ENCODE results near the gene SELE.

SELE gene, protein sequence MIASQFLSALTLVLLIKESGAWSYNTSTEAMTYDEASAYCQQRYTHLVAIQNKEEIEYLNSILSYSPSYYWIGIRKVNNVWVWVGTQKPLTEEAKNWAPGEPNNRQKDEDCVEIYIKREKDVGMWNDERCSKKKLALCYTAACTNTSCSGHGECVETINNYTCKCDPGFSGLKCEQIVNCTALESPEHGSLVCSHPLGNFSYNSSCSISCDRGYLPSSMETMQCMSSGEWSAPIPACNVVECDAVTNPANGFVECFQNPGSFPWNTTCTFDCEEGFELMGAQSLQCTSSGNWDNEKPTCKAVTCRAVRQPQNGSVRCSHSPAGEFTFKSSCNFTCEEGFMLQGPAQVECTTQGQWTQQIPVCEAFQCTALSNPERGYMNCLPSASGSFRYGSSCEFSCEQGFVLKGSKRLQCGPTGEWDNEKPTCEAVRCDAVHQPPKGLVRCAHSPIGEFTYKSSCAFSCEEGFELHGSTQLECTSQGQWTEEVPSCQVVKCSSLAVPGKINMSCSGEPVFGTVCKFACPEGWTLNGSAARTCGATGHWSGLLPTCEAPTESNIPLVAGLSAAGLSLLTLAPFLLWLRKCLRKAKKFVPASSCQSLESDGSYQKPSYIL

DNA sequence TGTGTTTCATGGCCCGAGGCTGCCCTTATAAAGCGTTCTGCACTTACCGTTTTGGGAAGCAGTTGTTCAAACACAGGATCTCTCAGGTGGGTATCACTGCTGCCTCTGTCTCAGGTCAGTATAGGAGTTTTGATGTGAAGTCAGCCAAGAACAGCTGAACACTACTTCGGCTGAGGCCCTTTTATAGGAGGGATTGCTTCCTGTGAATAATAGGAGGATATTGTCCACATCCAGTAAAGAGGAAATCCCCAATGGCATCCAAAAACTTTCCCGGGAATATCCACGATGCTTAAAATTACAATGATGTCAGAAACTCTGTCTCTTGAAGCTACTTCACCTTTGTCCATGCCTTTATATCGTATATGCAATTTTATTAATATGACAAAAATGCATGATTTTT lies at the start of gene SELE:
TSS of gene SELE (minus strand) at position 156 of the 400 bp plus-strand sequence. CDS start 467 bp downstream, outside the sequence.
- DNase-seq (ENCODE audit: low spot score) = no peak

DNA sequence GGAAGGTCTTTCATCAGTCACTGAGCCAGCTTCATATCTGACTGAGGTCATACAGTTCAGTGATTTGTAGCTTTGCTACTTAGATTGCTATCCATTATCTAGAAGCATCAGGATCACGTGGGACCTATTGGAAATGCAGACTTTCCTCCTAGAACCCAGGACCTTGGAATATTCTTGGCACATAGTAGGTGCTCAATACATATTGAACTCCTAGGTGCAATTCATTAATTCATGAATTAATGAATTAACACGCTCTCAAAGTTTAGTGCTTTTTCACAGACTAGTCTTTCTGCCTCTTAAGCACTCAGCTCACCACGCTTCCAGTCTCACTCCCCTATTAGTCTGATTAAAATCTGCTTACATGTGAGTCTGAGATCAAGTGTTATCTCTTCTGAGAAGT lies 48.7 kb upstream of the SELE start:
- DNase-seq (ENCODE audit: low spot score) = no peak

DNA sequence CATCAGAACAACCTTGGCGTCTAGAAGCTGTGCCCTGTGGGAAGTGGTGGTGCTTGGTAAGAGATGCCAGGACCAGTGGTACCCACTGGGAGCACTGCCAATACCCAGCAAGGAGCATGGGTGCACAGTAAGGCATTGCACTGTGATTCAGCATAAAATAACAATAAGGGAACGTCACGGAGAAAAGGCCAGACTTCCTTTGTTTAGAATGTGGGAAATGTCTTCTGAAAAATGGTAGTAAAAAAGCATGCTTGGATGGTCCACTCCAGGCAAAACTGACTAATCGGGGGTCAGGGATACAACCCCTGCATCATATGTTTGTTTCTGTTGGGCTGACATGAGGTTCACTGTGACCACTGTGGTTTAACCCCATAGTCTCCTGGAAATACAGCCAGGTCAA lies 46.1 kb upstream of the SELE start:
- DNase-seq (ENCODE audit: low spot score) = no peak

DNA sequence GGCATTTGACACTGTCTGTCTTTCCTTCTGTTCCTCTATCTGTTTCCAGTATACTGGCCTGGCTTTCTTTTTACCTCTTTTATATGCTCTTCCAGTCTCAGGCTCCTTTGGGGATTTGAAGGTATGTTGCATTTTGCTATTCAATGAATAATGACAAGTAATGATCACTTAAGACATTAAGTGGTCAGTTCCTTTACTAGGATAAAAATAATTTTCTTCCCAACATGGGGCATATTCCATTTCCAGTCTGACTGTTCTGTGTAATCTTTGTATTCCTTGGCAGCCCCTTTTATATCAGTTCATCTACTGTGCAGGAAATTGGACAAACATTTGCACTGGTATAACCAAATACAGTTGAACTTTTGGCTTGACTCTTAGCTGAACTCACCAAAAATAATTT lies 45.3 kb upstream of the SELE start:
- DNase-seq (ENCODE audit: low spot score) = no peak

DNA sequence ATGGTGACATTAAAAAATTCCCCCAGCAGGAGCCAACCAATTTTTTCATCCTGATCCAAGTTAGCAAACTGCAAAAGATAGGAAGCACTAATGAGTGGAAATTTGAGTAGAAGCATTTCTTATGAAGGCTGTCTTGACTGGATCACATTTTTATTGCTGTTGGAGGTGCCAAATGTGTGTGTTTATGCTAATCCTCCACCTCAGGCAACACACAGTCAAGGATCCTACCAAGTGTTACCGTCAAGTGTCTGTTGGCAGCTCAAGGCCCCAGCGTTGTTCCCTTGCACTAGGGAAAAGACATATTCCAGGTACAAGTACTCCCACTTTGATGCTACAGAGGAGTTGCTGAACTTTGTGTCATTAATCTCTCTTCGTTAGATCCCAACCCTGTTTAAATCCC lies 42.6 kb upstream of the SELE start:
- DNase-seq (ENCODE audit: low spot score) = no peak

DNA sequence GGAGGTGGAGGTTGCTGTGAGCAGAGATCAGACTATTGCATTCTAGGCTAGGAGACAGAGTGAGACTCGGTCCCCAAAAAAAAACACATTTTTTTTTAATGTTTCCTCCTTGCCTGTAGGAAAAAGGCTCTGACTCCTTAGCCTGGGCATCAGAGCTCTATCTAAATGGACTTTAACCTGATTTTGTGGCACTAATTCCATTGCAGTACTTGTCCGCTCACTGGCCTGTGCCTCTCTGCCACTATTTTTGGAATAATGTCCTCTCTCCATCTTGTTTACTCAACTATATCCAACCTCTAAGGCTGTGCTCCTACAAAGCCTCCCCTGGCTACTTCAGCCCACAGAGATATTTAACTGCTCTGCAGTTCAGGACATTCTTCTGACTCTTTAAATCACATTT lies 34.3 kb upstream of the SELE start:
- DNase-seq (ENCODE audit: low spot score) = no peak

DNA sequence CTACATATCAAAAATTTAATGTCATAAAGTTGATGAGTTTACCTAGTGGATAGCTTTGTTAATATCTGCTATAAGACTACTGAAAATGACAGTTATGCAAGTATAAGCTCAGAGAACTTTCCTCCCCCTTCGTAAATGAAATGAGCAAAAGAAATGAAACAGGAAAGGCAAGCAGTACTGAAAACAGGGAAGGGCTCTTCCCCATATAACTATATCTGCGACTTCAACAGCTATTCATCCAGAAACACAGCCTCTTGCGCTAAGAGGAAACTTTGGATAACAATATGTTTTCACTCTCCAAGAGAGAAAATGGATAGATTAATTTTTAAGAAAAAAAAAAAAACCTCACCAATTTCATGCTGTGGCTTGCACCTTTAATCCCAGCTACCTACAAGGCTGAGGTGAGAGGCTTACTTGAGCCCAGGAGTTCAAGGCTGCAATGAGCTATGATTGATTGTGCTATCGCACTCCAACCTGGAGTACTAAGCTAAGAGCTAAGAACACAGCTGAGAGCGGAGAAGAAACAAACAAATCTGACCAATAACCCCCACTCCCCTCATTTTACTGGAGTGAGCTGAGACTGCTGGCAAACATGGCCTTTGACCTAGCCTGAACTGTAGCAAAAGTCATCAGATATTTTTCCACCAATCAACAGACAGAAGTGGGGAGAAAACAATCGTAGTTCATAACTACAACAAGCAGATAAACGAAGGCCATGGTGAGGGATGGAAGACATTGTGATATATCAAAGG lies 31.9 kb upstream of the SELE start:
- DNase-seq (ENCODE audit: low spot score) = no peak

DNA sequence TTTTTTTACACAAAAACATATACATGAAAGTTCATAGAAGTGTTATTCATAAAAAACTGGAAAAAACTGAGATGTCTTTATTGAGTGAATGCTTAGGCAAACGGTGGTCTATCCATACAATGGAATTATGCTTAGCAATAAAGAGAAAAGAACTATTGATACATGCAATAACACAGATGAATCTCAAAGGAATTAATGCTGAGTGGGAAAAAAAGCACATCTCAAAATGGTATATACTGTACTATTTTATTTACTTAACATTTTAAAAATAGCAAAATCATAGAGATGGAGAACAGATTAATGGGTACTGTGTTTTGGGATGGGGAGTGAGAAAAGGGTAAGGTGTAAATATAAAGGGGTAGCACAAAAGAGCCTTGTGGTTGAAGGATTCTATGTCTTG lies 31.0 kb upstream of the SELE start:
- DNase-seq (ENCODE audit: low spot score) = no peak

DNA sequence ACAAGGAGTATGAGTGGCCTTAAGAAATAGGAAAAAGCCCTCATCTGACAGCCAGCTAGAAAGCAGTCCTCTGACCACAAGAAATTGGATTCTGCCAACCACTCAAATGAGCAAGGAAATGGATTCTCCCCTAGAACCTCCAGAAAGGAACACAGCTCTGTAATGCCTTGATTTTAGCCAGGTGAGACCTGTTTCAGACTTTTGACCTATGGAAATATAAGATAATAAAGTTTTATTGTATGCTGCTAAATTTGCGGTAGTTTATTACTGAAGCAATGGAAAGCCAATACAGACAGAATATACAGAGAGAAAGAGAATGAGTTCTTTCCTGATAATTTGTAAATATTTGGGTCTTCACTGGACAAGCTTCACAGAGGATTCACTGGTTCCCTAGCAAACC lies 28.8 kb upstream of the SELE start:
- DNase-seq (ENCODE audit: low spot score) = no peak

DNA sequence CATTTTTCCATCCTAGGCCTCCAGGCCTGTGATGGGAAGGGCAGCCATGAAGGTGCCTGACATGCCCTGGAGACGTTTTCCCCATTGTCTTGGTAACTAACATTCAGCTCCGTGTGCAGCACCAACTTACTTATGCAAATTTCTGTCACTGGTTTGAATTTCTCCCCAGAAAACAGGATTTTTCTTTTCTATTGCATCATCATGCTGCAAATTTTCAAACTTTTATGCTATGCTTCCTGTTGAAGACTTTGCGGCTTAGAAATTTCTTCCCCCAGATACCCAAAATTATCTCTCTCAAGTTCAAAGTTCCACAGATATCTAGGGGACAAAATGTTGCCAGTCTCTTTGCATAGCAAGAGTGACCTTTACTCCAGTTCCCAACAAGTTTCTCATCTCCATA lies 25.2 kb upstream of the SELE start:
- DNase-seq (ENCODE audit: low spot score) = no peak

DNA sequence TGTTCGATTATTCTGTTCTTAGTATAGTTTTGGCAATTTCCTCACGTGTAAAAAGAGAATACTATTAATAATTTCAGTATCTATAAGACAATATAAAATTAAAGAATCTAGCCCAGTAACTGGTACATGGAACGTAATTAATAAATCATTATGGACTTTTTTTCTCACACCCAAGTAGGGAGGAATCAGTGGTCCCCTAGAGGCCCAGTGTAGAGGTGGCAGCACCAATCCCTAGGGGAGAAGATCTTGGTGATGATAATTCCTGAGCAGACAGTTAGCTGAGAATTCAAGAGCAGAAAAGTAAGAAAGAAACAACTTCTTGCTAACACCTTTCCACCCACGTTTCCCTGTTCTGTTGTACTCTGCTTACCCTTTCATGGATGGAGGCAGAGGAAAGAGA lies 19.7 kb upstream of the SELE start:
- DNase-seq (ENCODE audit: low spot score) = no peak

DNA sequence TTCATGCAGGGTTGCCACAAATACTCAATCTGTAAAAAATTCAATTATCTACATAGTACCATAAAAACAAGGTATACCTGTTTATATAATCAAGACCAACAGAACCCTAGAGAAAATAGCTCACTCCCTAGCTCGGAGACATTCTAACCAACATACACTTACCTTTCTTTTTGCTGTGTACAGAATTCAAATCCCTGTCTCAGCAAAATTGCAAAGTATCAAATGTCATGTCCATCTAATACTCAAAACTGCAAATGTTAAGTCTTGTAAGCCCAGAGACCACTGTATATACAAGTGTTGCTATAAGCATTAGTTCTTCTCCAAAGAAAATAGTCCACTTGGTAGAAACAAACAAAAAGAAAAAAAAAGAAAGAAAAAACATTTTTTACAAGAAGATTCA lies 16.2 kb upstream of the SELE start:
- no peak for DNase-seq (ENCODE audit: low spot score)

DNA sequence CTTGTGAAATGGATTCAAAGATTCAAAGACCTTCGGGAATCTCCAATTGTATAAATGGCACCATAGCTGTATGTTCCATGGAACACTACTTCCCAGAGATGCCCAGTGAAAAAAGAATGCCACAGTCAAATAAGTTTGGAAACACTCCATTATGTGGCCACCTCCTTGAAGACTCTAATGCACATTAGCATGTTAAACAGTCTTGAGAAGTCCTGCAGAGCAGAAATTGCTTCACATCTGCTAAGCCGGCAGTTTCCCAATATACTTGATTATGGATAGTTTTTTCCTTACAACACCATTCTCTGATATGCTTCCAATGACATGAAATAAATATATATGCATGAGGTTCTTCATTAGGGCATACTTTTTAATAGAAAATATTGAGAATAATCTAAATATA lies 12.7 kb upstream of the SELE start:
- no peak for DNase-seq (ENCODE audit: low spot score)

DNA sequence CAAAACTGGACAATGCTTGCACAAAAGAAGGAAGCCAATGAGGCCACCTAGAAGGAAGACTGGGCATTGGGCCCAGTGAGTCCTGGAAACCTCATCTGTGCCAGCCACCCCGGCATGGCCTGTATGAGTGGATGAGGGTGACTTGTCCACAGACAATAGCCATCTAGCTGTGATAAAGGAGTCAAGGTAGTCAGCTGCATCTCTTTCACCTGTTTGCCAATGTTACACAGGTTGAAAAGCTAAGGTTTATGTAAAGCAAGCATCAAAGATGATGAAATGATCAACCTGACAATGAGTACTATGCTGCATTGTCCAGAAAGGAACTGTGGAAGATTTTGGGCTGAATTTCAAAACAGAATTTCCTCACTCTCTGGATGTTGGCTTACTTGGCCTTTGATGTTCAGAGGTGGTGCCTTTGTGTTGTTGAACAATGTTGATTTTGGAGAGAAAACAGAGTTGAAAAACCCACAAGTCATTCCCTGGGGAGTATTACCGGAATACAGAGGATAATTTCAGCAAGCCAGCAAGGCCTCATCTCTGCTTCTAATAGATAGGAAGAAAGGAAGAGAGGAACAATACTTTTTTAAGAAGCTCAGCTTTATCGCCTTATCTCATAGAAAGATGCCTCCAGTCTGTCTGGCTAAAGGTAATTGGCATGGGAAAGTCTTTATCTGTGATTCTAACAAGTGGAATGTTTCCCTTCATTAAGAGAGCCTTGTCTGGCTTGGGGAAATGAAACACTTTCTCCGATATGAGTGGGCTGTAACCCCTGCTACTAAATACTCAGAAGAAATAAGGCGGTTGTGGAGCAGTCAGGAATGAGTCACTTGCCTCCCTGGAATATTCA lies 11.4 kb upstream of the SELE start:
- DNase-seq (ENCODE audit: low spot score) = no peak

DNA sequence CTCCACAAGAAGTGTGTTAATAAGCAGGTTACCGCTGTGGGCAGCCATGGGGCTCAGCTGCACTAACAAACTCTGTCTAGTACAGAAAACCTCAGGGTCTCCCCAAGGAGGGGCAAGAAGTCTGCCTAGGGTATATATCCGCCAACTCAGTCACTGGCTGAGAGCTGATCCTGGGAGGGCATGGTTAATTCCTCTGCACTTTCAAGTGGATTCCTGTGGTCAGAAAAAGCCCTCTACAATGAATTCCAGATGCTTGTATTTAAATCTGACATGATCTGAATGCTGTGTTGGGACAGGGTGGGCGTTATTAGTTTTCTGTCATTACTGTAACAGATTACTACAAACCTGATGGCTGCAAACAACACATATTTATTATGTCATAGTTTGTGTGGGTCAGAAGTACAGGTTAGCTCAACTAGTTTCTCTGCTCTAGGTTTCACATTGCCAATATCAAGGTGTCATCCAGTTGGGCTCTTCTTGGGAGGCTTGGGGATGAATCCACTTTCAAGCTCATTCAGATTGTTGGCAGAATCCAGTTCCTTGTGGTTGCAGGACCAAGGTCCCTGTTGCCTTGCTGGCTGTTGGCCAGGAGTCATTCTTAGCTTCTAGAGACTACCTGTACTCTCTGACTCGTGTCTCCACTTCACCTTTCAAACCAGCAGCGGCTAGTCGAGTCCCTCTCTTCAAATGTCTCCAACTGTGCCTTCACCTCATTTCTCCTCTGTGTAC lies 8.0 kb upstream of the SELE start:
- DNase-seq (ENCODE audit: low spot score) = no peak

DNA sequence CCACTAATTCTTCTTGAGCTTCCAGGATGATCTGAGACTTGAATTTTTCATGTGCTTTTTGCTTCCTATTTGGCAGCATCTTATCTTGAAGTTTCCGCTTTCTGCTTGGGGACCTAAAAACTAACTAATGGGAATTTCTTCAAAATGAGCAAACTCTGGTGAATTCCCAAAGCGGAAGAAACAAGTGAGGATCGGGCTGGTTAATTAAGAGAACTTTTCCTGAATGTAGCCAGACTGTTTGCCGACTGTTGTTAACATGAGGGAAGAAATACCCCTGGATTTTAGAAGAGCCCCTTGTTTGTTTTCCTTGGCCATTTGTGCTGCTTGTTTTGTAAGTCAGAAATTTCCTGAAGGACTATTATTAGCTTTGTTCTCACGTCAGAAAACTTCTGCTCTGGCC lies 6.1 kb upstream of the SELE start:
- no peak for DNase-seq (ENCODE audit: low spot score)

DNA sequence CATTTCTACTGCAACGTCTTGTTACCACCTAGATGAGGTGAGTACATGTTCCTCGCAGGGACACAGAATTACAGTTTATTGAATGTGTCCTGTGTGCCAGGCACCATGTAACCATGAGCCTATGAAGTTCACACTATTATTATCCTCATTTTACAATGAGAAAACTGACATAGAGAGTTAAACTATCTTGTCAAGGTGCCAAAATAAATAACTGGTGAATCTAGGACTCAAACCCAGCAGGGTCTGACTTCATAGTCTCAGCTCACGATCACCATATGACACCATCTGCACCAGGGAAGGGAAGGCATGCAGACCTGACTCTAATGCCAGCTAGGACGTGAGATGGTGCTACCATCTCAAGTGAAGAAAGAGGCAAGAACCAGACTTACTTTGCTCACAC lies 2.4 kb downstream of the SELE start:
- DNase-seq (ENCODE audit: low spot score) = no peak

DNA sequence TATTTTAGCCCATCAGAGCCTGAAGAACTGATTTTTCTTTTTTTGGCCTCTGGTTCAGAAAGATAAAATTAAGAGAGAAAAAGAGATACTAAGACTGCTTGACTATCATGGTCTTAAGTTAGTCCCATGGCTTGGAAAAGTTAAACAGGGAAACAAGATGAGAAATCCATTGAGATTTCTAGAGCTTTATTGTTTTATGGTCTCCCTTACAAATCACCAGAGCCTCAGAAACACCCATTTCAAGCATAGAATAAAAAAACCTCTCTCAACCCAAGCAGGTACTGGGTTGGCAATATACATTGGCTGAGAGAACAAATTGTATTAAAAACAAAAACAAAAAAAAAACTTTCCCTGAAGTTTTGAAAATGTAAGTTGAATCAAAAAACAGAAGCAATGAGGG lies 3.9 kb downstream of the SELE start:
- DNase-seq (ENCODE audit: low spot score) = no peak

DNA sequence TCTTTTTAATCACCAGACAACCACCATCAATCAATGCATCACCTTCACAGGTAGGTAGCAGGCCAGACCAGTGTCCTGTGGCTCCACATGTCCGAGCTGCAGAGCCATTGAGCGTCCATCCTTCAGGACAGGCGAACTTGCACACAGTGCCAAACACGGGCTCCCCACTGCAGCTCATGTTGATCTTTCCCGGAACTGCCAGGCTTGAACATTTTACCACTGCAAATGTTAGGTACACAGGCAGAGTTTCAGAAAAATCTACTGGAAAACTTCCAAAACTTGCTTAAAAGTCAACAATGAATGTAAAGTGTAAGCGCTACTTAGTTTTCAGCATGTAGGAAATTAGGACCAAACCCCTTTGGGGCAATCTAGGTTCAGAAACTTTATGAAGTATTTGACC lies 6.6 kb downstream of the SELE start:
- DNase-seq (ENCODE audit: low spot score) = no peak

DNA sequence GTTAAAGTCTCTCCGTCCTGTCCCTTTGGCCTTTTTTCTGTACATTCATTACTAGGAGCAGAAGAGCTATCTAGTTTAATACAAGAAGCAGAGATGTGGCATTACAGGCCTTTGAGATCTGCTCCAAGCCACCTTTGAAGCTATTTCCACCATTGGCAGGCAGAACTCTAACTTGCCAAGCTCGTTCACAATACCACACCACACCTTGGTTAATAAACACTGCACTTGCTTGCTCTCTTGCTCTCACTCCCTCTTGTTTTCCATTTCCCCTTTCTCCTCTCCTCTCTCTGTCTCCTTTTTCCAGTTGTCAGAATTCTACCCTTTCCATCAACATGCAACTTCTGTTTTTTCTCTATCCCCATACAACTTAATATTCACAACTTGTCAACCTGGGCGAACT lies 7.0 kb downstream of the SELE start:
- DNase-seq (ENCODE audit: low spot score) = no peak

DNA sequence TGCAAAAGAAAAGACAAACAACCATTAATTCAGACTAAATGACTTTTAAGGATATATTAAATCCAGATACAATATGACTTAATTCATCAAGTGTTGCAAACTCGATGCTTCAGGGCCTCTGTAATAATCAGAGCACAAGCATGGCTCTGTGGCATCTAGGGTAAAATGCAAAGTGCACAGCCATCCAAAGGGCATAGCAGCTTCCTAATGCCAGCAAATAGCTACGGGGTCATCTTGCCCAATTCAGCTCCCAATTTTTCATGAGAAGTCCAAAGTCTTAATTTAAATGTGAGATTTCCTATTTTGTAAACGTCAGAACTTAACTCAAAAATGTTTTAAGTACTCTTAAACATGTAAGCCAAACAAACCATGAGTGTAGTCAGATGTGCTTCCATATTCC lies 7.9 kb downstream of the SELE start:
- no peak for DNase-seq (ENCODE audit: low spot score)

DNA sequence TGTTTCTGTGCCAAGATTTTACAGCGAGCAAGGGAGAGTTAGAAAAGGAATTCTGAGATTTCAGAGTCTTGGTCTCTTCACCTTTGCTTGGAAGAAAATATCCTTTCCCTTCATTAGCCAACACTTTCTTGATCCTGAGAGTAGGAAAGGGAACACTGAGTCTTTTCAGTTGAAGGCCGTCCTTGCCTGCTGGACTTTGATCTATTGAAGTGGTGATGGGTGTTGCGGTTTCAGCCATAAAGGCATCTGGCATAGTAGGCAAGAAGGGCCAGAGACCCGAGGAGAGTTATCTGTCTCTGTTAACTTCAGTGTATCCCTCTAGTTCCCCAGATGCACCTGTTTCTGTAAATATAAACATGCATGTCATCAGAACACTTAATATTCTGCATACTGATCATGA lies 9.7 kb downstream of the SELE start:
- DNase-seq (ENCODE audit: low spot score) = no peak
